Stimulated activated CD4-positive, alpha-beta T cell treated with anti-CD3 and anti-CD28 coated beads, Interleukin-15, amount 100 ng/mL, for 48 hours (primary cell): ENCODE measurements around the gene KCNJ6.
"Not testable (repeated sequence)": the region's sequence is repeated elsewhere in the genome, so short reads cannot be mapped to it uniquely, and the experiment has no call there.

ENCODE experiments used
- DNase-seq, 2 donors: peaks; one replicate each; pipeline ENCODE4 v3.0.0-alpha.2; 2020; ENCODE audit warnings: low read depth in 2 of 2

KCNJ6 gene

GRCh38 chr21:37644636-37645035, 271.6 kb downstream of the KCNJ6 start:
- no peak for DNase-seq

- DNase-seq = not testable (repeated sequence)
Measured at GRCh38 chr21:37643862-37644261, 272.4 kb downstream of the KCNJ6 start.

- DNase-seq = peak; percentile 5 to 7
Measured at GRCh38 chr21:37642493-37642892, 273.8 kb downstream of the KCNJ6 start.

GRCh38 chr21:37639756-37640155, 276.5 kb downstream of the KCNJ6 start:
- DNase-seq = no peak

- DNase-seq = no peak
Measured at GRCh38 chr21:37636152-37636860, 280.0 kb downstream of the KCNJ6 start.

GRCh38 chr21:37631319-37632117, 284.7 kb downstream of the KCNJ6 start:
- DNase-seq = no peak

- DNase-seq = no peak
Measured at GRCh38 chr21:37630872-37631271, 285.4 kb downstream of the KCNJ6 start.

GRCh38 chr21:37628362-37628761, 287.9 kb downstream of the KCNJ6 start:
- no peak for DNase-seq

- DNase-seq = no peak
Measured at GRCh38 chr21:37627561-37627960, 288.7 kb downstream of the KCNJ6 start.

GRCh38 chr21:37627074-37627473, 289.2 kb downstream of the KCNJ6 start:
- DNase-seq = no peak

- no peak for DNase-seq
Measured at GRCh38 chr21:37626320-37626719, 289.9 kb downstream of the KCNJ6 start.

GRCh38 chr21:37623689-37624088, 292.6 kb downstream of the KCNJ6 start:
- no peak for DNase-seq

- no peak for DNase-seq
Measured at GRCh38 chr21:37623183-37623582, 293.1 kb downstream of the KCNJ6 start.

- no peak for DNase-seq
Measured at GRCh38 chr21:37622755-37623154, 293.5 kb downstream of the KCNJ6 start.

- DNase-seq = no peak
Measured at GRCh38 chr21:37620401-37620800, 295.9 kb downstream of the KCNJ6 start.

GRCh38 chr21:37619464-37619974, 296.7 kb downstream of the KCNJ6 start:
- no peak for DNase-seq

- no peak for DNase-seq
Measured at GRCh38 chr21:37618081-37618480, 298.2 kb downstream of the KCNJ6 start.

- DNase-seq = no peak
Measured at GRCh38 chr21:37615962-37616361, 300.3 kb downstream of the KCNJ6 start.

GRCh38 chr21:37614351-37614875, 301.8 kb downstream of the KCNJ6 start:
- no peak for DNase-seq

- no peak for DNase-seq
Measured at GRCh38 chr21:37607081-37607480, 309.2 kb downstream of the KCNJ6 start.

GRCh38 chr21:37606549-37606948, 309.7 kb downstream of the KCNJ6 start:
- DNase-seq = no peak

- DNase-seq = no peak
Measured at GRCh38 chr21:37605006-37605405, 311.3 kb downstream of the KCNJ6 start.

GRCh38 chr21:37603129-37603528, 313.1 kb downstream of the KCNJ6 start:
- DNase-seq = no peak
